Measurements from ENCODE around the gene CCDC148. TPM values are rescaled to one million over a fixed set of nuclear protein-coding genes. Genes with fewer than 3 reads are reported as not detected.

CCDC148 gene
- total RNA-seq: under 0.01 and 0.86 TPM in 2 replicates

GRCh38 chr2:158456309-158457066 is at the start of gene CCDC148, which contains the start of gene PKP4:
TSS of gene CCDC148 (minus strand) at chr2:158456753. CDS start at chr2:158456439, 314 bp downstream.
TSS of gene PKP4 (plus strand) at chr2:158456952. CDS start at chr2:158533185, 76,233 bp downstream.

Small RNAs within 50 kb of the gene (small RNA-seq; reads per million reads assigned to genes)
- gene RN7SL393P (ENCODE audit: low replicate concordance): not detected

Other genes with a start within 250 kb of the CCDC148 start
- 20.6 and 24.9 TPM in 2 replicates for gene PKP4, start 199 bp upstream of the CCDC148 start, total RNA-seq